HEK293T (cell line): Measurements from ENCODE around the gene FRMD5.

ENCODE experiments used
- CTCF ChIA-PET: fragments of 350-600 bp; formaldehyde crosslinking; extraction: SDS; loops from one replicate; lab custom pipeline; 2021; ENCODE audit warnings: antibody characterized with exemption, inconsistent platforms; lab: Yijun Ruan, JAX
- POLR2A ChIA-PET: fragments of 350-600 bp; formaldehyde crosslinking; extraction: SDS; loops from one replicate; lab custom pipeline; 2020; ENCODE audit warnings: antibody characterized with exemption, inconsistent platforms; lab: Yijun Ruan, JAX
- DNase-seq: peaks from one replicate; pipeline ENCODE4 v3.0.0; 2012; ENCODE audit warnings: mixed read lengths; ENCODE audit errors: extremely low spot score
- ARNT ChIP-seq: fragments of 450-650 bp; IDR thresholded peaks from 2 replicates; pipeline ENCODE4 v1.6.1; 2017; ENCODE audit warnings: mild to moderate bottlenecking
- BHLHE40 ChIP-seq: fragments of 450-650 bp; IDR thresholded peaks from 2 replicates; pipeline ENCODE4 v1.6.1; 2016; ENCODE audit warnings: mild to moderate bottlenecking, moderate library complexity, borderline replicate concordance
- CTBP1 ChIP-seq: fragments of 450-650 bp; IDR thresholded peaks from 2 replicates; pipeline ENCODE4 v1.6.1; 2016; ENCODE audit warnings: borderline replicate concordance
- ELF4 ChIP-seq: fragments of 450-650 bp; IDR thresholded peaks from 2 replicates; pipeline ENCODE4 v1.6.1; 2017; ENCODE audit warnings: antibody characterized with exemption
- FOXA1 ChIP-seq: fragments of 450-650 bp; IDR thresholded peaks from 2 replicates; pipeline ENCODE4 v1.6.1; 2016; ENCODE audit warnings: mild to moderate bottlenecking
- FOXK2 ChIP-seq: fragments of 450-650 bp; IDR thresholded peaks from 2 replicates; pipeline ENCODE4 v1.6.1; 2016; ENCODE audit warnings: mild to moderate bottlenecking
- FOXM1 ChIP-seq: fragments of 450-650 bp; IDR thresholded peaks from 2 replicates; pipeline ENCODE4 v1.6.1; 2017; ENCODE audit warnings: mild to moderate bottlenecking, borderline replicate concordance
- HDGF ChIP-seq: fragments of 450-650 bp; IDR thresholded peaks from 2 replicates; pipeline ENCODE4 v1.6.1; 2017; ENCODE audit warnings: antibody characterized with exemption, borderline replicate concordance
- L3MBTL2 ChIP-seq: fragments of 450-650 bp; conservative IDR thresholded peaks from 2 replicates; pipeline ENCODE4 v1.6.1; 2016; ENCODE audit warnings: mild to moderate bottlenecking
- LEF1 ChIP-seq: fragments of 450-650 bp; IDR thresholded peaks from 2 replicates; pipeline ENCODE4 v1.6.1; 2017; ENCODE audit warnings: mild to moderate bottlenecking, borderline replicate concordance
- NFRKB ChIP-seq: fragments of 450-650 bp; IDR thresholded peaks from 2 replicates; pipeline ENCODE4 v1.6.1; 2016; ENCODE audit warnings: mild to moderate bottlenecking, moderate library complexity
- PKNOX1 ChIP-seq: fragments of 450-650 bp; IDR thresholded peaks from 2 replicates; pipeline ENCODE4 v1.6.1; 2016
- SP1 ChIP-seq: fragments of 450-650 bp; IDR thresholded peaks from 2 replicates; pipeline ENCODE4 v1.6.1; 2017
- SUZ12 ChIP-seq: fragments of 450-650 bp; IDR thresholded peaks from 2 replicates; pipeline ENCODE4 v1.6.1; 2016; ENCODE audit warnings: mild to moderate bottlenecking
- TARDBP ChIP-seq: fragments of 450-650 bp; IDR thresholded peaks from 2 replicates; pipeline ENCODE4 v1.6.1; 2016
- ZNF384 ChIP-seq: fragments of 450-650 bp; IDR thresholded peaks from 2 replicates; pipeline ENCODE4 v1.6.1; 2016

FRMD5 gene

GRCh38 chr15:43977072-43977884, 217.8 kb downstream of the FRMD5 start:
- DNase-seq, result no peak
- CTCF ChIA-PET, result no interaction called here
- POLR2A ChIA-PET, result no interaction called here
- TF ChIP-seq ELF4 (no peak), FOXM1 (no peak), NFRKB (no peak), TARDBP (no peak), PKNOX1 (no peak), FOXA1 (no peak), ZNF384 (no peak), BHLHE40 (no peak), HDGF (no peak), ARNT (no peak), FOXK2 (no peak), SP1 (no peak)

GRCh38 chr15:43975770-43976169, 219.3 kb downstream of the FRMD5 start:
- CTCF ChIA-PET, result no interaction called here
- TF ChIP-seq SP1 (no peak), L3MBTL2 (no peak), FOXK2 (no peak), CTBP1 (no peak), PKNOX1 (no peak), ZNF384 (no peak), BHLHE40 (no peak), ARNT (no peak), HDGF (no peak), SUZ12 (no peak), TARDBP (no peak), LEF1 (no peak), NFRKB (no peak), FOXA1 (no peak), FOXM1 (no peak), ELF4 (no peak)
- POLR2A ChIA-PET, result no interaction called here
- no peak for DNase-seq

- POLR2A ChIA-PET, result no interaction called here
- TF ChIP-seq FOXA1, result no peak
- TF ChIP-seq SUZ12, result no peak
- TF ChIP-seq ARNT, result no peak
- CTCF ChIA-PET, result no interaction called here
- no peak for DNase-seq
Measured at GRCh38 chr15:43975326-43975725, 219.7 kb downstream of the FRMD5 start.

- peak; percentile 8 for DNase-seq
- no peak for TF ChIP-seq FOXM1
- TF ChIP-seq PKNOX1, result no peak
- no peak for TF ChIP-seq HDGF
- no peak for TF ChIP-seq ELF4
- no peak for TF ChIP-seq FOXA1
- no peak for TF ChIP-seq TARDBP
- TF ChIP-seq ZNF384, result no peak
- no peak for TF ChIP-seq BHLHE40
- TF ChIP-seq FOXK2, result no peak
- no peak for TF ChIP-seq SUZ12
- POLR2A ChIA-PET, result no interaction called here
- CTCF ChIA-PET, result no interaction called here
Measured at GRCh38 chr15:43974852-43975251, 220.2 kb downstream of the FRMD5 start.

- TF ChIP-seq FOXK2 (no peak), FOXM1 (no peak), L3MBTL2 (no peak)
- CTCF ChIA-PET, result no interaction called here
- POLR2A ChIA-PET, result no interaction called here
- DNase-seq, result no peak
Measured at GRCh38 chr15:43969802-43970375, 225.2 kb downstream of the FRMD5 start.

GRCh38 chr15:43968551-43968950, 226.5 kb downstream of the FRMD5 start:
- TF ChIP-seq FOXA1, result no peak
- no peak for TF ChIP-seq L3MBTL2
- TF ChIP-seq HDGF, result no peak
- no peak for TF ChIP-seq SUZ12
- TF ChIP-seq CTBP1, result no peak
- TF ChIP-seq ELF4, result no peak
- no peak for TF ChIP-seq PKNOX1
- TF ChIP-seq ARNT, result no peak
- no peak for TF ChIP-seq FOXM1
- TF ChIP-seq BHLHE40, result no peak
- no peak for TF ChIP-seq FOXK2
- TF ChIP-seq NFRKB, result no peak
- no peak for TF ChIP-seq LEF1
- no peak for TF ChIP-seq SP1
- no peak for TF ChIP-seq ZNF384
- TF ChIP-seq TARDBP, result no peak
- CTCF ChIA-PET, result interaction anchor here (1.2 kb wide), 1 partner anchor 160 kb away, joined by 6 read pairs; no protein-coding TSS in a partner anchor
- DNase-seq, result no peak
- POLR2A ChIA-PET, result no interaction called here
